HK-2 (cell line): Measurements from ENCODE around the gene TIMP2.

ENCODE experiments used
- DNase-seq: peaks from one replicate; pipeline ENCODE4 v3.0.0-alpha.2; 2018; ENCODE audit not compliant: unreplicated experiment

The TIMP2 gene

GRCh38 chr17:78839235-78839761 lies 85.9 kb downstream of the TIMP2 start:
- DNase-seq, result no peak

DNA sequence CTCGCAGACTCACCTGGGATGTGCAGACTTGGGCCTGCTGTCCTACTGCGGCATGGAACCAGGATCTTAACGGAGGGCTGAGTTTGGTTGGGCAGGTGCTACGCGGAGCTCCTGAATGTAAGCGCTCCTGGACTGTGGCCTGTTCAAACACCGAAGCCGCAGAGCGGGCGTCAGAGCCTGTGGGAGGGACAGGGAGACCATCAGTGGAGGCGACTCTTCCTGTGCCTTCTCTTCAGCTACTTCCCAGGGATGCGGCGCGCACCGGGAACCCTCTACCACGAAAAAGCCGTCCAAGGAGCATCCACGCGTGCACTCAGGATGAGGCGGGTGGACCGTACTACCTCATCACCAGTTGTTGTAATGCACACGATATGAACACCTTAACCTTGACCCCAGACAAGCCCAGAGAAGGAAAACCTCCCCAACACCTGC lies 86.6 kb downstream of the TIMP2 start:
- no peak for DNase-seq

DNA sequence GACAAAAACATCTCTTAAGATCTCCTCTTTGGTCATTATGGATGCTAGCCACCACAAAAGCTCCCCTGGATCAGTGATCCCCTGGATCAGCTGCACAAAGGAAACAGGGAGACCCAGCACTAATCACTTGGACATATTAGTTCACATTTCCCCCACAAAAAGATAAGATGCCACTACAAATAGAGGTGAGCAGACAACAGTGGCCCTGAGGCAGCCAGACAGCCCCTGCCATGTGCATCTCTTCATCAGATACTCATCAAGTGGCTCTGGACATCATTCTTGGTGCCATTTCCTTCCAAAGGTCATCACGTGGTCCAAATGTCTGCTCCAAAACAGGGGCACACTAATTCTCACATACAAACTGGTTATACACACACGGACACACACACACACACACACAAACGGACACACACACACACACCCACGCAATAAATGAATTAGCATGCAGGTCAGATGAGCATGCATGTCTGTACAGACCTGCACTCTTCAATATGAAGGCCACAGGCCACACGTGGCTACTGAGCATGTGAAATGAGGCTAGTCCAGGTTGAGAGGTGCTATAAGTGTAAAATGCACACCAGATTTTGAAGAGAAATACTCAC lies 88.7 kb downstream of the TIMP2 start:
- no peak for DNase-seq

GRCh38 chr17:78834571-78834970 lies 90.6 kb downstream of the TIMP2 start:
- DNase-seq, result no peak

DNA sequence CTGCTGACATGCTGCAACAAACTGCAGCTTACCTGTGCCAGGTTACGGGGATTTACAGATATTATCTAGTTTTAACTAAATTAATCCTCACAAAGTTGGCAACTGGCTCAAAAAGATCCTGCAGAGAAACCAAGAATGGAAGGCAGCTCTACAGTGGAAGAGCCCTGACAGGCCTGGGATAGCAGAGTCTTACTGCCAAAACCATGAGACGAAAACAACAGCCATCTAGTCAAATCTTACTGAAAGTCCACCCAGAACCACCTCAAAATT lies 92.7 kb downstream of the TIMP2 start:
- DNase-seq, result no peak

DNA sequence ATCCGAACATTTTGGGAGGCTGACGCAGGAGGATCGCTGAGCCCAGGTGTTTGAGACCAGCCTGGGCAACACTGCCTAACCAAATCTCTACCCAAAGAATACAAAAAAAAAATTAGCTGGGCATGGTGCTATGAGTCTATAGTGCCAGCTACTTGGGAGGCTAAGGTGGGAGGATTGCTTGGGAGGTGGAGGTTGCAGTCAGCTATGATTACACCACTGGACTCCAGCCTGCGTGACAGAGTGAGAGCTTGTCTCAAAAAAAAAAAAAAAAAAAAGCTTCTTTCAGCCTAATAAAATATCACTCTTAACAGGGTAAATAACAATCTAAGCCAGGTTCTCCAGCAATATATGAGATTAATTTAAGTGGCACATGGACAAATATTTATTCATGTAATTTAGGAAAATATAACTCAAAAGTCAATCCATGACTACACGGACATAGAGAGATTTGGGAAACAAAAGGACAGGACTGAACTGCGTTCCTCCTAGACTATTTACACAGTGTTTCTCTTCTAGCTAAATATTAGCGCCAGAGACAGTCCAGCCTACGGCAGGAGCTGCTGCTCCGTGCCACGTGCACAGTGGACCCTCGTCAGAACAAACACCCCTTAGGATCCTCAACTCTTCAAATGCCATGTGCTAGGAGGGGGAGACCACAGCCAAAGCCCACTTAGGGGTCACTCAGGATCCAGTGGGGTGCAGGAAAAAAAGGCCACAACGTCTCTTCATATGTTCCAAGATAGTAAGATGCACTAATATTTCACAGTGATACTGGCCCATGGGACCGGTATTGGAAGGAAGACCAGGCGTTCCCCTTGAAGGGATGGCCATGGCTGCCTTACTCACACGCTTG lies 93.3 kb downstream of the TIMP2 start:
- DNase-seq, result no peak

- DNase-seq, result no peak
These were observed 95.7 kb downstream of the TIMP2 start for GRCh38 chr17:78829477-78829876.

DNA sequence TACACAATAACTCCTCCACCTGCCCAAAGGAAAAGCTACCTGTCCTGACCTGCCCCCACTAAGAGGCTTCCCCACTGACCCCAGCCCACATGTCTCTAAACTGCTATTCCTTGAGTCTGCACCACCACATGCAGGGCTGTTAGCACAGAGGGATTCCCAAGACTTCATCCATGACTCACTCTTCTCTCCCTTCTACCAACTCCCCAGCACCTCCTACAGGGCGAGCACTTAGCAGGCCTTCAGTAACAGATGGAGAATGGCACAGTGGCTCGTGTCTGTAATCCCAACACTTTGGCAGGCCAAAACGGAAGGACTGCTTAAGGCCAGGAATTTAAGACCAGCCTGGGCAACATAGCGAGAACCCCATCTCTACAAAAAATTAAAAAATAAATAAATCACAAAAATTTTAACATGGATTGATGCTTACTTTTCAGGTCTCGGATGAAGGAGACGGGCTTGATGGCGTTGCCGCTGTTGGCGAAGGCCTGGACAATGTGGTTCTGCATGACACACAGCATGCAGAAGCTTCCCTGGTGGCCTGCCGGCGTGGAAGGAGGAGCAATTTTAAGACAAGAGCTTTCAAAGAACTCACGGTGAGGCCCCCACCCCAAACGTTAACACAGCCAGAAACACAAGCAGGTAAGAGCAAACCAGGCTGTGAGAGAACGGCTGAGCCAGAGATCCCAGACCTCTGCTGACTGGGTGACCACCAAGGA lies 96.6 kb downstream of the TIMP2 start:
- DNase-seq, result no peak

- no peak for DNase-seq
These were observed 98.2 kb downstream of the TIMP2 start for GRCh38 chr17:78826836-78827509.

- no peak for DNase-seq
These were observed 98.8 kb downstream of the TIMP2 start for GRCh38 chr17:78826421-78826820.

GRCh38 chr17:78825696-78826095 lies 99.5 kb downstream of the TIMP2 start:
- no peak for DNase-seq

DNA sequence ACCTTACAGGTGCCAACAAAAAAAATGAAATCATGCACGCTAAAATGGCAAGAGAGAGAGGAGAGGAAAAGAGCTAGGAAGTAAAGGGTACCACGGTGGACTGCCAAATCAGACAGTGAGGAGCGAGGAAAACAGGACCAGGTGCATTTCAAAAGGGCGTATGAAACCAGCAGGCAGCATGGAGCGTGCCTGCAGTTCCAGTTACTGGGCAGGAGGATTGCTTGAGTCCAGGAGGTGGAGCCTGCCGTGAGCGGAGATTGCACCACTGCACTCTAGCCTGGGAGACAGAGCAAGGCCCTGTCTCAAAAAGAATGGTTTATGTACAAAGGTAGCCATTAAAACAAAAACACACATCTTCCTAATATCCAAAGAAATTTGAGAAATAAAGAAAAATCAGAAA lies 100.9 kb downstream of the TIMP2 start:
- DNase-seq, result no peak

GRCh38 chr17:78823282-78824046 lies 101.7 kb downstream of the TIMP2 start:
- DNase-seq, result no peak

- no peak for DNase-seq
These were observed 102.6 kb downstream of the TIMP2 start for GRCh38 chr17:78822552-78822951.

DNA sequence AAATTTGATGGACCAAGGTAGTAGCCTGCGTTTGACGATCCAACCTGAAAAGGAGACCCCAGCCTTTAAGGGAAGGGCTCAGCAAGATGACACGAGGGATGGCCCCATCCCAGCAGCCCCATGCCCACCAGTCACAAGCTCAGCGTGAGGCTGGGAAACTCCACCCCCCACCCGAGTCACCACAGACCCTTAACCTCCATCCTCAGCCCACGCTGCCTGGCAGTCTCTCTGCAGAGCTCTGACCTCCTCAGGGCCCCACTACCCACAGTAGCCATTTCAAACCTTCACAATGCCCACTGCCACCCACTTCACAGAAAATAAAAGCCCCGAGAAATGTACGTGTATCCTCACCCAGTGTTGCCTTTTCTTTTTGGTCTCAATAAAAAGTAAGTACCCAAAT lies 103.2 kb downstream of the TIMP2 start:
- DNase-seq, result no peak

- no peak for DNase-seq
These were observed 104.3 kb downstream of the TIMP2 start for GRCh38 chr17:78820841-78821240.

- DNase-seq, result no peak
These were observed 105.1 kb downstream of the TIMP2 start for GRCh38 chr17:78819806-78820792.

GRCh38 chr17:78819402-78819801 lies 105.8 kb downstream of the TIMP2 start:
- DNase-seq, result no peak

DNA sequence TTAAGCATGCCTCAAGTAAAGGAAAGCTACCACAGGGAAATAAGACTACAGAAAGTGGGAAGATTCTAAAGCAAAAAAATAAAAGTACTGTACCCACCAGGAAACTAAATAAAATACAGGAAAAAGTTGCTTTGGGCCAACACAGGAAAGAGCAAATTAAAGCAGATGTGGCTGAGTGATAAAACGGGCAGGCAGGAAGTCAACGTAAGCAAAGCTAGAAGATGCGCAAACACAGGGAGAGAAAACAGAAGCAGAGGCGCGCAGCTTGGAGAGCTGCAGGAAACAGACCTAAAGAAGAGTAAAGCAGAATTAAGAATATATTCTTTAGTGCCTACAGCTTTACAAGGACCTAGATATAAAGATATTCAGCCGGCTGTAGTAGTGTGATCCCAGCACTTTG lies 106.3 kb downstream of the TIMP2 start:
- no peak for DNase-seq

DNA sequence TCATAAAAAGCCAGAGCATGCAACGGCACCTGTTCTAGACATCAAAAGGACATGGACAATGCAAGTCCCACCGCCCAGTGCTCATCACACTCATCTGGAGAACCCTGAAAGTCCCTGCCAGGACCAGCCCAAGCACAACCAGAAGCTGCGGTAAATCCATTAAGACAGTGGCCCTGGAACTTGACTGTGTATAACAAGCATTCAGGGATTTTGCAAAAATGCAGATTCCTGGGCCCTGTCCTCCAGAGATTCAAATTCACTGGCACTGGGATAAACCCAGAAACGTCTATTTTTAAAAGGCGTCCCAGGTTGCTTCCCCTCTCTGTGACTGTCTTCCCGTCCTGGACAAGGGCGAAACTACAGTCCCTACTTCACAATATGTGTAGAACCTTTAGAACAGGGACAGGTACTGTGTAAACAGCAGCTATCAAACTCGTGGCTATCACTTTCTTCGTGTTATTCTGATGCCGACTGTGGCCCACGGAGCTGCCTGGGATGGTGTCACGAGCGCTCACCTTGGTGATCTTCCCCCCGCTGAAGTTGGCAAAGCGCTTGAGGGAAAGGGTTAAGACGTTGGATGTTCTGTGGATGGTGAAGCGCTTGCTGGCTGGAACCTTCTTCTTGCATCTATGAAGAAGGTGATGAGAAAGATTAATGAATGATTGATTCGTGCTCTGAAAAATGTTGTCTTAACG lies 106.9 kb downstream of the TIMP2 start:
- no peak for DNase-seq
